Hematopoietic multipotent progenitor cell treated with erythropoietin and hydrocortisone succinate and interleukin-3 and kit ligand, for 15 days (in vitro differentiated cells): Measurements from ENCODE around the gene XCL1.

Experiments used
- DNase-seq: peaks from one replicate; pipeline ENCODE4 v3.0.0-alpha.2; 2015; ENCODE audit warnings: low spot score

XCL1 gene

DNA sequence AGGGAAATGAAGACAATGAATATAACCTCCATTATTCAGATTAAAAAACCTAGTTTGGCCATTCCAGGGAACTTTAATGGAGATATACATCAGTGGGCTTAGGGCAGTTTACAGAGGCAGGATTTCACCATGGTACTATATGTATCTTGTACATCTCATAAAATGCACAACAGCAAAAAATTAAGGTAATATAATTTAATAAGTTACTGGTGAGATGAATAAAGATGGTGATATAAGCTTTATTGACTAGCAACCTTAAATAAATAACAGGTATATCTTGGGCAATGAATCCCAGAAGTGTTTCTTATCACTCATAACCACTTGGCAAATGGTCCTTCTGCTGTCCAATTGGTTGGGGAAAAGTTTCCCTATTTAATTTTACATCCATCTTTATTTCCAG lies 29.0 kb downstream of the XCL1 start:
- no peak for DNase-seq

DNA sequence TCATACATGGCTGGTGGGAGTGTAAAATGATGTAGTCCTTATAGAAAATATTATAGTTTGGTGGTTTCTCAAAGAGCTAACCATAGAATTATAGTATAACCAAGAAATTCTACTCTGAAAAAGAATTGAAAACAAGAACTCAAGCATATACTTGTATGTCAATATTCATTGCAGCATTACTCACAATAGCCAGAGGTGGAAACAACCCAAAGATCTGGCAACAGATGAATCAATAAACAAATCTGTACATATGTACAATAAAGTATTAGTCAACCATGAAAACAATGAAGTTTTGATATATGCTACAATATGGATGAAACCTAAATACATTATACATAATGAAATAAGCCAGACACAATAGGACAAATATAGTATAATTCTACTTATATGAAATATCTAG lies 29.7 kb downstream of the XCL1 start:
- no peak for DNase-seq

DNA sequence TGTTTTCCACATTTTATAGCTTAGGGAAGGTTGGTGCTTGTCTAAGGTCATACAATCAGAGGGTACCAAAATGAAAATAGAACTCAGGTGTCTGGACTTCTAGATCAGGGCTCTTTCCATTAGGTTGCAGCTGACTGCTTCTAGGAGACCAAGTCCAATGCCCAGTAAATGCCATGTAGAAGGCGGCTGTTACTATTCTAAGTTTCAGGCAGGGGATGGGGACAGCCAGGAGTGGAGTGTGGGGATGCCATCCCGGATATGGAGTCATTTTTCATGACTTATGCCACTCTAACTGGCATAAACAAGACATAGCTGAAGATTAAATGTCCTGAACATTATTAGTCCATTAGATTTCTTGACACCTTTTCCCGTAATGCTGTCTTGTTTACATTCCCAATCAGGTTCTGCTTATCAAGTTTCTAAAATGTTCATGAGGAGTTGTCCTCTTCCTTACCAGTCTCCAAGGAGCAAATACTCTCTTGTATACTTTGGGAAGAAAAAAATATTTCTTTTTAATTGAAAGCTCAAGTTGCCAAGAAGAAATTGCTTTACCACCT lies 31.5 kb downstream of the XCL1 start:
- DNase-seq = no peak

DNA sequence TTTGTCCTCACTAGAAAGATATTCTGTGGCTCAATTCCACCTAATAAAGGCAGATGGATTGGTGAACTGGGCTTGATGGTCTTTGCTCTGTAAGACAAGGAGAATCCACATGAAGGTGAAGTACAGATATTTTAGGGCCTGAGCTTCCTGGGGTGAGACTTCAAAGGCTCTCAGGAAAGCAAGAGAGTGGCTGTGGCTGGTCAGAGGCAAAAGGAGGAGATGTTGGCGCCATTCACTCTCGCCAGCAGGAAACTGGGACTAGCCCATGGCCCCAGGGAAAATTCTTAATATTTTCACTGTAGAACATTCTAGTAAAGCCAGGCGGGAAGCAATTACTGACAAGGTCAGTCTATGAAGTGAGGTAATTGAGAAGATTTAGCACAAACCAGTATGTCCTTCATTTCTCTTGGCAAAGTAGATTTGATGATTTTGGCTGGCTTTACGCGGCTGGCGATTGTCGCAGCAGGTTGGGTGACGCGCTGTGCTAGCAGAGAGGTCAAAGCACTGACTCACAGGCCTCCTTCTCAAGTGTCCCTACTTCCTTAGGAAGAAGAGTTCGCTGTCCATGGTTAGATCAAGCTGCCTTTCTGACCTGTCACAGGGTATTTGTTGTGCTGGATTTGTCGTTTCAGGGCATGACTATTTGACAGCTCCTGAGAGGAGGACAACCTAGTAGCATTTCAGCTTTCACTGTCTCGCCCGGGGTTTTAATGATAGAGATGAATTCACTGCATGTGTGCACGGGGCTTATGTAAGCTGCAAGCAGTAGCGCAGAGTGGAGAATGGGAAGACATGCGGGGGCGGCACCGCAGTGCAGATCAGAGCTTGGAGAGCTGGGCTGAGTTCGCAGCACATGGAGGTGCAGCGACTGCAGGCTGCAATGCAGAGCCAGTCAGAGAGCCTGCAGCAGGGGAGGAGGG lies 32.7 kb downstream of the XCL1 start:
- no peak for DNase-seq

DNA sequence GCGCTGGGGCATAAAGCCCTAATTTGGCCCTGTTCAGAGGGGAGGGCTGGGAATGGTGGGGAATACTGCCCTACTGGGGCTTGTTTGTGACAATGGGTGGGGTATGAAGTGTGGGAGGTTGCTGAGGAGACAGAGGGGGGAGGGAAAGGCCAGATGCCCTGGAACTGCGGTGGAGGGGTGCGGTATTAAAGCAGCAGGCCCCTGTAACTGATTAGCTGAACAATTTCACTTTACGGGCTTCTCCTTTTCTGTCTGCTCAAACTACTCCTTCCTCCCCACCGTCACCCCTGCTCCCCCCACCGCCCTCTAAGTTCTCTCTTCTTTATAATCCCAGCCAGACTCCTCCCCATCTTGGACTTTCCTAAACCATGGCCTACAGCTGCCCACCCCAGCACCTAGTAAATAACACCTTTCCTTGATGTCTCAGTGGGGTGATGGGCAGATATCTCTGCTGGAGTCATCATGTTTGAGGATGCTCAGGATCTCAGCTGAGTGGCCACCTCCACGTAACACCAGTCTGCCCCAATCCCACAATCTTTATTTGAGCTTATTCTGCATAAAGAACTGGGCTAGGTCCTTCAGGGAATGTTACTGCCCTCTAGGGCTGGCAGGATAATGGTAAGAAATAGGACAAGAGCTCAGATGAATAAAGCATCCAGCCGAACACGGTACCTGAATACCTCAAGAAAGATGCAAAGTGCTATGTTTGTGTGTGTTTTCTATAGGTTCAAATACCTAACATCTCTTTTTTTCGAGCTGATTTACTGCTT lies 33.5 kb downstream of the XCL1 start:
- DNase-seq = no peak

DNA sequence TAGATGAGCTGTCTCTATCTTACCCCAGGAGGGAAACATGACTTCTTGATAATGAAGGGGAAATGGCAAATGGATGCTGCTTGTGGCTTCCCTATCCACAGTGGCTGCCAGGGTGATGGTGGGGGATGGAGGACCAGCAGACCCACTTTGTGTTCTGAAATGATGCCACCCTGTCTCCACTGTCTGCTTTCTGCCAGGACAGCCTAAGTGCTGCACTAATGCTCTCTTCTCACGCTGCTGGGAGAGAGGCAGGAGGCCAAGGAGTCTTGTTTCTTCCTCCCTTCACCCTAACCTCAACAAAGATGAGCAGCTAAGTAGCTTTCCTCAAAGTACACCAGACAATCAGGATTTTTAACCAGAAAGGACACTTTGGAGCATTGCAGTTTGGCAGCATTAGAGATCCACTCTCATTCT lies 36.6 kb downstream of the XCL1 start:
- no peak for DNase-seq

DNA sequence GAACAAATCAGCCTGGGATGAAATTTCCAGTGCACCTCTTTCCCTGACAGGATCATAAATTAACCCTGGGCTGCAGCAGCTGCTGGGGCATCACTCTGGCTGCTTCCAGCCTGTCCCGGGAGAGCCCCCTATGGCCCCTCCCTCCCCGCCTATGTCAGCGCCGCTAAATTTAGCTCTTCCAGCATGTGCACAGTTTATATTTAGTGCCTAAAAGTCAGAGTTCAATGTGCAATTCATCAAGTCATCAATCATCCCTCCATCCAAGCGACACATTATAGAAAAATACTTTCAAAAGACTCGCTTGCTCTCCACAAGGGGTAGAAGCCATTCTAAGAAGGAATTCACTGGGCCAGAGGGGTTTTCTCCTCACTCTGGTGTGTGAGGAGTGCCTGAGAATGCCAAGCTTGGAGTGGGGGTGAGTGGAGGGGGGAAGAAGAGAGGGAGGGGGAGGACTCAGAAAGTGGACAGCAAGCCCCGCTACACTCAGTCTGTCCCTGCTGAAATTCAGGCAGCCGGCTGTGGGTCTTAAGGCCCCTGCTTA lies 37.4 kb downstream of the XCL1 start:
- no peak for DNase-seq

DNA sequence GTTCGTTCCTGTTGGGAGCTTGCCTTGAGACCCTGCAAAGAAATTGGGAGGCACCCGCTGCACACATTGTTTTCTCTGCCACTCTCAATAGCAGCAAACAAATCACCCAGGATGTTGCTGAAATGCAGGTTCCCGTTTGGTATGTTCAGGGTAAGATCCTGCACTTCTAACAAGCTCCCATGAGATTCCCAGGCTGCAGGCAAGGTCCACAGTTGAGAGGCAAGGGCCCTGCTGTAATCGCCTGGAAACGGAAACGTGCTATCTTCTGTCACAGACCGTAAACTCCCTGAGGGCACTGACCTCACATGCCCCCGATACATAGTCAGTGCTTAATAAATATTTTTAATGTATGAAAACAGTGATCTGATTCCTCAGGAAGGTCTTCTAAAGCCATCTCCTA lies 37.8 kb downstream of the XCL1 start:
- DNase-seq = no peak

DNA sequence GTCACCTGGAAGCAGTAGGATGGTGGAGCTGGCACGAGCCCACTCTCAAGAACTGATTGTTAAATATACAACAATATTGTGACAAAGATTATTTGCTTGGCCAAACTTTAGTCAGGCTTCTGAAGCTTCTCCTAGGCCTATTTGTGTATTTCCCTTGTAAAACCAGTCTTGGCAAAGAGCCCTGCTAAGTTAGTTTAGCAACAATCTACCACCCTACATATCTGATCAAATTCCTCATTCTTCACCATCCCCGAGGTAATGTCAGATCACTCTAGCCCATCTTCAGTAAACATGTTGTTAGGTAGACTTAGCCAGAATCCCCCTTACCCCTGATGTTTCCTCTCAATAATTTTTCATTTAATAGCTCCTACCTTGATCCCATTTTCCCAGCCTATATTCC lies 39.6 kb downstream of the XCL1 start:
- no peak for DNase-seq

DNA sequence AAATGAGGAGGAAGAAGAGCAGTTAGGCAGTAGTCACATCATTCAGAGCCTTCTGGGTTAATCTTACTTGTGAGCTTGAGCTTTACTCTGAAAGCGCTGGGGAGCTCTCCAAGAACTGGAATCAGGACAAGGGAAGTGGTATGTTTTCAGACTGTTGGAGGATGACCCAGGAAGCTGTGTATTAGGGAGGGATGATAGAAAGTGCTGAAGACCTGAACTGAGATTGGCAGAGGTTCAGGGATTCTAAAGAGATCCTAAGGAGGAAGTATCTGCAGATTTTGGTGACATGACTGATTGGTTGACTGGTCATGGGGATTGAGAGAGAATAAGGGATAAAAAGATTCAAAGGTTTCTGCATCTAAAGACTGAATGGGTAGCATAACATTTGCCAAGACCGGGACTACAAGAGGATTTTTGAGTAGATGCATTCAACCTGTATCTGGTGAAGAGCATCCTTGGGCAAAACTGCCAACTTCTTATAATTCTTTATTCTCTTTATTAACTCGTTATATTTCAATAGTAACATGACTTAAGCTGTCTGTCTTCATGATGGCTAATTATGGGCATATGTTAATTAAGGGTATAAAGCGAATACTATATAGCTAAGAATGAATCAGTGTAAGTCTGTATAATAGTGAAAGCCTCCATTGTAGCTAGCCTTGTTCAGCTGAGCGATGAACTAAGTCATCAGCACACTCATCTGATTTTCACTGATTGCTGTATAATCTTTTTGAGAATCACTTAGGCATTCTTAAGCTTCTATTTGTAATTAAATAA lies 41.8 kb downstream of the XCL1 start:
- DNase-seq = no peak

DNA sequence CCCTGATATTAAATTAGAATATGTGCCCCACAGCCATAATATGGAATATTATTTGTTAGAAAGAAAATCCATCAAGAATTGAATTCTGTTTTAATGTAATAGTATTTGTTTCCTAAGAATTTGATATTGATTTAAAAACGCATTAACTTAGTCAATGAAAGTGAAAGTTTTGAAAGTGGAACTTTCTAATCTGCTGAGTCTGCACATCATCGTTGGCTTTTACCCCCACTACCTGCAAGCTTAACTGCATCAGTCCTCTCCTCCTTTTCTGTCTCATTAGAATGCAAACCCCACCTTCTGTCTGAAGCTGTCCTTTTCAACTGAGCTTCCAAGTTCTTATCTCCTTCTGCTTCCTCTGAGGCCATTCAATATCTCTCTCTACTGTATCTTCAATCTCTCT lies 42.5 kb downstream of the XCL1 start:
- no peak for DNase-seq

DNA sequence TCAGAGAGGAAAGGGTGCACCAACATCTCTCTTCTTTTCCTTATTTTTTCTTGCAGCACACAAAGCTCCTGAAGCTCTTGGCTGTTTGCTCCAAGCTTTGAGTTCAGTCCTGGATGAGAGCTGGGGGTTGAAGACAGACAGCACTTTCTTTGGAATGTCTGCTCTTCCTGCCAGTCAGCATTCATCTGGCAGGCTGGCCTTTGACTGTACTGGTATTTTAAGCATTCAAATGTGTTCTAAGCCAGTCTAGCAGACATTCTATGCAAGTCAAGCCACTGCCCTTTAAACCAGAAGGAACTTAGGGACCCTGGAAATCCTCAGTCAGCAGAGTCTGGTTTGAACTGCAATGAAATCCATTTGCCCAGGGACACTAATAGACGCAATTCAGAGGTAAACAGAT lies 45.0 kb downstream of the XCL1 start:
- DNase-seq = no peak

DNA sequence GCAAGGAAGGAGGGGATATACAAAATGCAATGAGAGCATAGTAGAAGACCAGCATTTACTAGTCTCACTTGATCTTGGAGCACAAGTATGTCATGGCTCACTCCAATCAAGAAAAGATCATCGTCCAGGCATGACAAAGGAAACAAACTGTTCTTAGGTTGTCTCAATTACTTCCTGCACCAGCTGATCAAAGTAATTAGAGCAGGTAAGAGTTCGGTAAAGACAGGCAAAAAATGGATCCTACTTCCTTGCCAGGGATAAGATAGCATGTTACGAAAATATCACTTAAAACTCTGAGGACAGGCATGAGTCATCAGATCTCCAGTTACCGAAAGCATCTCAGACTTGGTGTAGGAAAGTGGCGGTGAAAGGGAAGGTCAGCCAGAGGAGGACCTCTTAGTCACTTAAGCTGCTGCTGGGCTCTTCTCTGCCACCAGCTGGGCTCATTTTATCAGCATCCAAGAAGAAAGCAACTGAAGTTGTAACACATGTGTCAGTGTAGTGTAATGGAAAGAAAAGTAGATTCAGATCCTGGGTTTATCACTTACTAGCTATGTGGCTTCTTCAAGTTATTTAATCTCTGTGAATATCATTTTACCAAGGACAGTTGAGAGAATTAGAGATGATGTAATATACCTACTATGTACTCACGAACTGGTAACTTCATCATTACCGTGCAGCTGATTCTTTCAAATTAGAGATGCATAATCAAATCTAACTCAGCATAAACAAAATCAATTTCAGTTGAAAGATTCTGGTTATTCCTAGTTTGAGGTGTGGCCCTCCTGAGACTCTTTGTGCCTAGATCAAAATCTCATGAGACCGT lies 46.8 kb downstream of the XCL1 start:
- DNase-seq = no peak

DNA sequence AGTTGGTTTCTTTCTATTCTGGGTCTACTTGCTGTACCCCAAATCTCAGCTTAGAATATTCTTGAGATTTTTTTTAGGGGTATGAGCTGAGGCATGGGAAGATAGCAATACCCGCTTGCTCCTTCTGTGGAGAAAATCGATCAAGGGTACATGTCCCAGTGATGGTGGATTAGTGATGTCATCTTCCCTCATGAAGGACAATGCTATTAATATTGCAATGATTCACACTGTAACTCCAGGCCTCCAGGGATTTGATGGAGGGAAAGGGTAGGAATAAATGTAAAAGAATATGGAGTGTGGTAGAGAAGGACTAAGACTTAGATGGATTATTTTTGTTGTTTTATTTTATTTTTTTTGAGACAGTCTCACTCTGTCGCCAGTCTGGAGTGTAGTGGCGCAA lies 47.4 kb downstream of the XCL1 start:
- no peak for DNase-seq

DNA sequence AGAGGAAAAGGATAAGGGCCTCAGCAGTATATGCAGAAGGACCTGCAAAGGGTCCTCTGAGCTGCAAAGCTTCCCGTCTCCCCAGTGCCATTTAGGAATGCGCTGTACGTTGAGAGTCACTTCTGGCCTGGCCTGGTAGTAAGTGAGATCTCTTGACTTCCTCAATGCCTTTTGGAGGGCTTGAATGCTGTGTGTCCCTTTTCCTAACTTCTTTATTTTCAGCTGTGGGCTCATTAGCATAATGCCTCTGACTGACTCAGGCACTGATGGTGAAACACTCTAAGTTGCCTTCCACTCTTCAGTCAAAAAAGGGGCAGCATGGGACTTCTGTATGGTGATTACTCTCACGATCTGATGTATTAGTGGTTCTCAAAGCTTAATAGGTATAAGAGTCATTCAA lies 49.9 kb downstream of the XCL1 start:
- no peak for DNase-seq

DNA sequence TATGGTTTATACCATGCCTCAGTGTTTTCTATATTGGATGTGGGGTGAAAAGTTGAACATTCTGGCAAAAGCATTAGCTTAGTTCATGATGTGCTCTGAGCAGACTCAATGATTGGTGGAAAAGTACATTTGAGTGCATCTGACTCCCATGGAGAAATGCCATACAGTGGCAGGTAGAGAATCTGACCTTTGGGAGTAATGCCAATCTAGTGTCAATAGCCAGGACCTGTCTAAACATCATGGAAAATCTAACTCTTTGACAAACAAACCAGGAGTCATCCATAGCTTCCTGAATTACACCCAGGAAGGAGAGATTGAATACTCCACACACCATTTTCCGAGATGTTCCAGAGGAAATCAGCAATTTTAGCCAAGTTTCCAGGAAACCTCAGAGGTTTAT lies 51.0 kb downstream of the XCL1 start:
- DNase-seq = no peak

DNA sequence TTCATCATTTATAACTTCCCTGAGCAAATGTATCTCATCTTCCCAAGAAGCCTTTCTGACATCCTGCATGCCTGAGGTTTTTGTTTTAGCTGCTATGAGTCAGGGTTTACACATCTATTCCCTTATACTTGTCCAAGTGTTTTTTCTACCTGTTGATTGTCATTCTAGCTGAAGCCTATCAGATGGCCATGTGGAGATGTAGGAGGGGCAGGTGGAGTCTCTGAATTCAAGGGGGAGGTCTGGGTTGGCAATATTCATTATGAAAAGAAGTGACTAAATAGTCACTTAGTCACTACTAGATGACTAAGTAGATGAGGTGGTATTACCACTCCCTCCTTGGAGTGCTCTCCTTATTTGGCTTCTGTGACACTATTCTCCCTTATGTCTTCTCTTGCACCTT lies 52.4 kb downstream of the XCL1 start:
- no peak for DNase-seq

DNA sequence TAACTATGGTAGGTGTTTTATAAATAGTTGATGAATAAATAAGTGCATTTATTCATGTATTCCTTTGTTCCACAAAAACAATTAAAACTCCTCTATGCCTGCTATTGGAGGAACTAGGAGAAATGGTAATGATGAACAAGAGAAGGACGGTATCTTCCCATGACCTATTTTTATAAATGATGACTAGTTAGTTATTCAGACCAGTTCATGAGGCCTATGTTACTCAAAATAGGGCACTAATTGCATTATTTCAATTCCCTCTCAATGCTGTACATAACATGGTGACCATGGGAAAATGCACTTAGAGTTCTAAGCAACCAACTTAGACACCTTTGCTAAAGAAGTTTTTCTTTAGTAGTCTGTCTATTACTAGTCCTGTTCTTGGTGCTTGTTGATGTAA lies 53.1 kb downstream of the XCL1 start:
- no peak for DNase-seq
